HEK293 (cell line): Measurements from ENCODE around the gene ZNF785.
A peak's percentile ranks its signal among the peaks of the same experiment; 100 is the strongest.

Experiments used
- CTCF ChIA-PET: fragments of 350-600 bp; formaldehyde crosslinking; extraction: SDS; loops from one replicate; lab custom pipeline; 2021; ENCODE audit warnings: antibody characterized with exemption; lab: Yijun Ruan, JAX
- POLR2A ChIA-PET: fragments of 300-600 bp; formaldehyde crosslinking; extraction: SDS; loops from one replicate; lab custom pipeline; 2020; ENCODE audit warnings: antibody characterized with exemption, inconsistent platforms; lab: Yijun Ruan, JAX
- H3K27ac ChIP-seq: fragments of 200-500 bp; sonication (Bioruptor generic); 2 replicates; pipeline ENCODE4 v1.5.1; 2014; ENCODE audit warnings: low read depth, low read length, control low read depth, inconsistent platforms; ENCODE audit errors: extremely low read depth
- H3K36me3 ChIP-seq, 2 experiments: fragments of 200-500 bp in 1 of 2; sonication (Bioruptor generic) in 1 of 2; 1 replicate in 1 of 2; 2 replicates in 1 of 2; pipeline ENCODE4 v1.5.1; 2014 to 2017; ENCODE audit warnings: inconsistent platforms in 2 of 2, low read length in 2 of 2; ENCODE audit not compliant: control insufficient read depth in 2 of 2, insufficient read depth in 1 of 2
- H3K4me1 ChIP-seq: fragments of 200-500 bp; sonication (Bioruptor generic); 2 replicates; pipeline ENCODE4 v1.5.1; 2014; ENCODE audit warnings: mild to moderate bottlenecking, low read length, inconsistent platforms; ENCODE audit not compliant: control insufficient read depth, insufficient read depth
- H3K4me3 ChIP-seq: 2 replicates; pipeline ENCODE4 v1.5.1; 2011; ENCODE audit warnings: low read depth, mild to moderate bottlenecking, control low read depth, low read length, moderate library complexity
- H3K9me3 ChIP-seq: fragments of 200-500 bp; sonication (Bioruptor generic); 2 replicates; pipeline ENCODE4 v1.5.1; 2014; ENCODE audit warnings: low read depth, low read length, inconsistent platforms; ENCODE audit not compliant: control insufficient read depth, insufficient read depth
- GLI4 ChIP-seq: fragments of 450-650 bp; formaldehyde crosslinking; IDR thresholded peaks from 2 replicates; pipeline ENCODE4 v1.5.1; 2016; ENCODE audit warnings: missing biosample characterization, missing genetic modification characterization
- GLIS1 ChIP-seq: fragments of 450-650 bp; formaldehyde crosslinking; IDR thresholded peaks from 2 replicates; pipeline ENCODE4 v1.5.1; 2016; ENCODE audit warnings: missing biosample characterization, missing genetic modification characterization
- IKZF3 ChIP-seq: fragments of 450-650 bp; IDR thresholded peaks from 2 replicates; pipeline ENCODE4 v1.5.0; 2018; ENCODE audit warnings: missing biosample characterization, mild to moderate bottlenecking, missing genetic modification characterization, moderate library complexity
- MYNN ChIP-seq: fragments of 450-650 bp; formaldehyde crosslinking; IDR thresholded peaks from 2 replicates; pipeline ENCODE4 v1.5.1; 2016; ENCODE audit warnings: missing biosample characterization, missing genetic modification characterization, borderline replicate concordance
- ZBTB7A ChIP-seq: fragments of 450-650 bp; formaldehyde crosslinking; IDR thresholded peaks from 2 replicates; pipeline ENCODE4 v1.5.1; 2016; ENCODE audit warnings: low read depth, missing biosample characterization, missing genetic modification characterization
- ZFP3 ChIP-seq: fragments of 450-650 bp; formaldehyde crosslinking; IDR thresholded peaks from 2 replicates; pipeline ENCODE4 v1.5.1; 2016; ENCODE audit warnings: low read depth, missing biosample characterization, missing genetic modification characterization
- ZNF114 ChIP-seq: fragments of 450-650 bp; formaldehyde crosslinking; IDR thresholded peaks from 2 replicates; pipeline ENCODE4 v1.5.0; 2017; ENCODE audit warnings: missing biosample characterization, missing genetic modification characterization
- ZNF132 ChIP-seq: fragments of 450-650 bp; formaldehyde crosslinking; IDR thresholded peaks from 2 replicates; pipeline ENCODE4 v1.5.1; 2017; ENCODE audit warnings: missing biosample characterization, missing genetic modification characterization, borderline replicate concordance
- ZNF155 ChIP-seq: fragments of 450-650 bp; formaldehyde crosslinking; IDR thresholded peaks from 2 replicates; pipeline ENCODE4 v1.5.1; 2016; ENCODE audit warnings: missing biosample characterization, missing genetic modification characterization
- ZNF16 ChIP-seq: fragments of 450-650 bp; formaldehyde crosslinking; IDR thresholded peaks from 2 replicates; pipeline ENCODE4 v1.5.1; 2016; ENCODE audit warnings: low read depth, missing biosample characterization, missing genetic modification characterization
- ZNF214 ChIP-seq: fragments of 450-650 bp; formaldehyde crosslinking; IDR thresholded peaks from 2 replicates; pipeline ENCODE4 v1.5.1; 2017; ENCODE audit warnings: missing biosample characterization, mild to moderate bottlenecking, missing genetic modification characterization, borderline replicate concordance
- ZNF266 ChIP-seq: fragments of 450-650 bp; formaldehyde crosslinking; IDR thresholded peaks from 2 replicates; pipeline ENCODE4 v1.5.1; 2016; ENCODE audit warnings: missing biosample characterization, missing genetic modification characterization, low read depth
- ZNF366 ChIP-seq: fragments of 450-650 bp; formaldehyde crosslinking; conservative IDR thresholded peaks from 2 replicates; pipeline ENCODE4 v1.5.1; 2016; ENCODE audit warnings: missing biosample characterization, missing genetic modification characterization
- ZNF391 ChIP-seq: fragments of 450-650 bp; formaldehyde crosslinking; IDR thresholded peaks from 2 replicates; pipeline ENCODE4 v1.5.1; 2016; ENCODE audit warnings: low read depth, missing biosample characterization, missing genetic modification characterization, borderline replicate concordance
- ZNF658 ChIP-seq: fragments of 450-650 bp; formaldehyde crosslinking; IDR thresholded peaks from 2 replicates; pipeline ENCODE4; 2016; ENCODE audit warnings: missing biosample characterization, missing genetic modification characterization
- ZNF664 ChIP-seq: fragments of 450-650 bp; formaldehyde crosslinking; IDR thresholded peaks from 2 replicates; pipeline ENCODE4 v1.5.1; 2016; ENCODE audit warnings: missing biosample characterization, missing genetic modification characterization
- ZXDB ChIP-seq: fragments of 450-650 bp; formaldehyde crosslinking; IDR thresholded peaks from 2 replicates; pipeline ENCODE4 v1.5.1; 2016; ENCODE audit warnings: missing biosample characterization, missing genetic modification characterization
- TF ChIP-seq, protein P1 (sequence below): fragments of 450-650 bp; formaldehyde crosslinking; IDR thresholded peaks from 2 replicates; pipeline ENCODE4 v1.5.1; 2016; ENCODE audit warnings: missing biosample characterization, missing genetic modification characterization
- TF ChIP-seq, protein P2 (sequence below): fragments of 450-650 bp; formaldehyde crosslinking; IDR thresholded peaks from 2 replicates; pipeline ENCODE4 v1.5.1; 2016; ENCODE audit warnings: missing biosample characterization, missing genetic modification characterization
- TF ChIP-seq, protein P3 (sequence below): fragments of 450-650 bp; formaldehyde crosslinking; optimal IDR thresholded peaks from 2 replicates; pipeline ENCODE3; 2016; ENCODE audit warnings: missing biosample characterization, mild to moderate bottlenecking, missing genetic modification characterization
- TF ChIP-seq, protein P4 (sequence below): fragments of 450-650 bp; formaldehyde crosslinking; IDR thresholded peaks from 2 replicates; pipeline ENCODE4 v1.5.1; 2017; ENCODE audit warnings: missing biosample characterization, mild to moderate bottlenecking, missing genetic modification characterization, moderate library complexity

The ZNF785 gene

DNA sequence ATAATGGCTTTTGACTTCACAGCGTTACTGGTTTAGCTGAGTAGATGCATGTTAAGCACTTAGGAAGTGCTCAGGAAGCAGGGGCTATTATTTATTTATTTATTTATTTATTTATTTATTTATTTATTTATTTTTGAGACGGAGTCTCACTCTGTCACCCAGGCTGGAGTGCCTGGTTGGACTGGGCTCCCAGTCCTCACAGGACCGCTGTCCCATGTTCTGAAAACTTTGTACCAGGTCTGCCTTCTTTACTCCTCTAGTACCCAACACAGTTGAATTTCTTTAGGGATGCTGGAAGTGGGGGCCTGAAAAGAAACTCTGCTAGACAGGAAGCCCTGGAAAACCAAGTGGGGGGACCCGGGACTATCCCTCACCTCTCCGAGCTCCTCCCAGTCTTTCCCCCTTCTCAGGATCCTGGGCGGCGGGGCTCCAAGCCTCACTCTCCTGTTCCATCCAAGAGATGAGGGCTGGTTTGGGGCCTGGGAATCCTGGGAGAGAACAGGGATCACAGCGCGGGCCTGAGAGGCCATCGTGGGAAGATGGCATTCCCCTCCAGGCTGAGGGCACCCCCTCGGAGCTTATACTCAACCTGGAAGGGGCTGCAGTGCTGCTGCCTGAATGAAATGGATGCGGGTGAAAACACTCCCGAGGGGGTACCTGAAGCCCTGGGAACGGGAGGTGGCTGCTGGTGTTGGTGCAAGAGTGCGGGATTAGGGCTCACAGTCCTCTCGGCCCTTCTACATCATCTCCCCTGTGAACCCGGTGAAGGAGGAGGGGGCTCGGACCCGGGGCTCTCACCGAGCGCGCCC lies 14.7 kb downstream of the ZNF785 start (continued):
- TF ChIP-seq ZNF658 (tag by site-specific recombination) = no peak
- no peak for TF ChIP-seq ZNF132 (tag by site-specific recombination)
- peak; percentile 31; the same call in 1 of the 2 replicates for TF ChIP-seq ZNF214 (tag by site-specific recombination)
- peak; percentile 68; the same call in 1 of the 2 replicates for TF ChIP-seq ZFP3
- peak; percentile 23; the same call in 1 of the 2 replicates for TF ChIP-seq GLIS1 (tag by site-specific recombination)
- TF ChIP-seq ZNF155 (tag by site-specific recombination) = 0 out of 2 replicates have a peak, but pooled peaks have one; percentile 82
- TF ChIP-seq MYNN (tag by site-specific recombination) = peak; percentile 77; the same call in 1 of the 2 replicates
- no peak for TF ChIP-seq ZNF16 (tag by site-specific recombination)
- TF ChIP-seq, protein P1, sequence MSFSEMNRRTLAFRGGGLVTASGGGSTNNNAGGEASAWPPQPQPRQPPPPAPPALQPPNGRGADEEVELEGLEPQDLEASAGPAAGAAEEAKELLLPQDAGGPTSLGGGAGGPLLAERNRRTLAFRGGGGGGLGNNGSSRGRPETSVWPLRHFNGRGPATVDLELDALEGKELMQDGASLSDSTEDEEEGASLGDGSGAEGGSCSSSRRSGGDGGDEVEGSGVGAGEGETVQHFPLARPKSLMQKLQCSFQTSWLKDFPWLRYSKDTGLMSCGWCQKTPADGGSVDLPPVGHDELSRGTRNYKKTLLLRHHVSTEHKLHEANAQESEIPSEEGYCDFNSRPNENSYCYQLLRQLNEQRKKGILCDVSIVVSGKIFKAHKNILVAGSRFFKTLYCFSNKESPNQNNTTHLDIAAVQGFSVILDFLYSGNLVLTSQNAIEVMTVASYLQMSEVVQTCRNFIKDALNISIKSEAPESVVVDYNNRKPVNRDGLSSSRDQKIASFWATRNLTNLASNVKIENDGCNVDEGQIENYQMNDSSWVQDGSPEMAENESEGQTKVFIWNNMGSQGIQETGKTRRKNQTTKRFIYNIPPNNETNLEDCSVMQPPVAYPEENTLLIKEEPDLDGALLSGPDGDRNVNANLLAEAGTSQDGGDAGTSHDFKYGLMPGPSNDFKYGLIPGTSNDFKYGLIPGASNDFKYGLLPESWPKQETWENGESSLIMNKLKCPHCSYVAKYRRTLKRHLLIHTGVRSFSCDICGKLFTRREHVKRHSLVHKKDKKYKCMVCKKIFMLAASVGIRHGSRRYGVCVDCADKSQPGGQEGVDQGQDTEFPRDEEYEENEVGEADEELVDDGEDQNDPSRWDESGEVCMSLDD (tag by site-specific recombination) = no peak
- no peak for TF ChIP-seq ZNF391 (tag by site-specific recombination)
- TF ChIP-seq, protein P2, sequence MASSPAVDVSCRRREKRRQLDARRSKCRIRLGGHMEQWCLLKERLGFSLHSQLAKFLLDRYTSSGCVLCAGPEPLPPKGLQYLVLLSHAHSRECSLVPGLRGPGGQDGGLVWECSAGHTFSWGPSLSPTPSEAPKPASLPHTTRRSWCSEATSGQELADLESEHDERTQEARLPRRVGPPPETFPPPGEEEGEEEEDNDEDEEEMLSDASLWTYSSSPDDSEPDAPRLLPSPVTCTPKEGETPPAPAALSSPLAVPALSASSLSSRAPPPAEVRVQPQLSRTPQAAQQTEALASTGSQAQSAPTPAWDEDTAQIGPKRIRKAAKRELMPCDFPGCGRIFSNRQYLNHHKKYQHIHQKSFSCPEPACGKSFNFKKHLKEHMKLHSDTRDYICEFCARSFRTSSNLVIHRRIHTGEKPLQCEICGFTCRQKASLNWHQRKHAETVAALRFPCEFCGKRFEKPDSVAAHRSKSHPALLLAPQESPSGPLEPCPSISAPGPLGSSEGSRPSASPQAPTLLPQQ (tag by site-specific recombination) = no peak
- TF ChIP-seq GLI4 (tag by site-specific recombination) = no peak
- no peak for TF ChIP-seq ZBTB7A (tag by site-specific recombination)
- TF ChIP-seq ZNF266 = peak; percentile 99
- peak; percentile 69 for TF ChIP-seq ZNF366 (tag by site-specific recombination)
- TF ChIP-seq ZXDB = peak; percentile 96
- peak; percentile 98 for TF ChIP-seq ZNF664
- TF ChIP-seq, protein P3, sequence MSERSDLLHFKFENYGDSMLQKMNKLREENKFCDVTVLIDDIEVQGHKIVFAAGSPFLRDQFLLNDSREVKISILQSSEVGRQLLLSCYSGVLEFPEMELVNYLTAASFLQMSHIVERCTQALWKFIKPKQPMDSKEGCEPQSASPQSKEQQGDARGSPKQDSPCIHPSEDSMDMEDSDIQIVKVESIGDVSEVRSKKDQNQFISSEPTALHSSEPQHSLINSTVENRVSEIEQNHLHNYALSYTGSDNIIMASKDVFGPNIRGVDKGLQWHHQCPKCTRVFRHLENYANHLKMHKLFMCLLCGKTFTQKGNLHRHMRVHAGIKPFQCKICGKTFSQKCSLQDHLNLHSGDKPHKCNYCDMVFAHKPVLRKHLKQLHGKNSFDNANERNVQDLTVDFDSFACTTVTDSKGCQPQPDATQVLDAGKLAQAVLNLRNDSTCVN = no peak

DNA sequence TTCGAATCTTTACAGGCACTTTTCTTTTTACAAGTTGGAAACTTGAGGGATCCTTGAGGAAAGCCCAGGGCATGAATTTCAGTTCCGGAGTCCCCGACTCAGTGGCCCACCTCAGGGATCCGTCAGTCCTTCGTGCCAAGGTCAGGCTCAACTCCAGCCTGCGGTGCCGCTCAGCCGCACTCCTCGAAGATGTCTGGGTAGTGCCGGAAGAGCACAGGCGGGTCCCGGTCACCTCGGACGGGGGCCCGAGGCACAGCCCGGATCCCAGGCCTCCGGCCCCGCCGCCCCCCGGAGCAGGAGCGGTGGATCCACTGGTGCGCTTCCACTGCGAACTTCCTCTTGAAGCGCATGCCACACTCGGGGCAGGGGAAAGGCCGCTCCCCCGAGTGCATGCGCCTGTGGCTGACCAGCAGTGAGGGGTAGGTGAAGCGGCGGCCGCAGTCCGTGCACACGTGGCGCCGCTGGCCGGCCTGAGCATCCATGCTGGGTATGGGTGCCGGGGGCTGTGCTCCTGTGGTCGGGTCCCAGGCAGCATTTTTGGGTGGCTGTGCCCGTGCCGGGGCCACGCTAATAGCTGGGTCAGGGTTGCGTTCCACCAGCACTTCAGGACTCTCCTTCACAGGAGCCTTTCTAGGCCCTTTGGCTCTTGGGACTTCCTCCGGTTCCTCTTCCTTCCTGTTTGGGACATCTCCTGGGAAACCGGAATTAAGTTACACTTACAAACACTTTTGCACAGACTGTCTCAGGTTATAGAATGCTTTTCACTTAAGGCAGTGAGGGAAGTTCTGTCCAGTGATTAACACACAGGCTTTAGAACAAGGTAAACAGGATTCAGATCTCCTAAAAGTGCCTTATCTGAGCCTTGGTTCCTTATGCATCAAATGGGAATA lies 15.5 kb downstream of the ZNF785 start:
- CTCF ChIA-PET = interaction anchor here (1.2 kb wide), 1 partner anchor 15 kb away, joined by 3 read pairs; no protein-coding TSS in a partner anchor
- POLR2A ChIA-PET = interaction anchor here (0.9 to 2.8 kb wide), 8 partner anchors 10 to 153 kb away, joined by 4 to 69 read pairs (median 12); partner anchors contain the start of genes DCTPP1, ZNF689, ZNF747 and ZNF764

More for the DNA sequence above, 15.5 kb downstream of the ZNF785 start:
- TF ChIP-seq, protein P4, sequence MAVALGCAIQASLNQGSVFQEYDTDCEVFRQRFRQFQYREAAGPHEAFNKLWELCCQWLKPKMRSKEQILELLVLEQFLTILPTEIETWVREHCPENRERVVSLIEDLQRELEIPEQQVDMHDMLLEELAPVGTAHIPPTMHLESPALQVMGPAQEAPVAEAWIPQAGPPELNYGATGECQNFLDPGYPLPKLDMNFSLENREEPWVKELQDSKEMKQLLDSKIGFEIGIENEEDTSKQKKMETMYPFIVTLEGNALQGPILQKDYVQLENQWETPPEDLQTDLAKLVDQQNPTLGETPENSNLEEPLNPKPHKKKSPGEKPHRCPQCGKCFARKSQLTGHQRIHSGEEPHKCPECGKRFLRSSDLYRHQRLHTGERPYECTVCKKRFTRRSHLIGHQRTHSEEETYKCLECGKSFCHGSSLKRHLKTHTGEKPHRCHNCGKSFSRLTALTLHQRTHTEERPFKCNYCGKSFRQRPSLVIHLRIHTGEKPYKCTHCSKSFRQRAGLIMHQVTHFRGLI (tag by site-specific recombination) = no peak
- TF ChIP-seq ZNF114 (tag by site-specific recombination) = no peak
- TF ChIP-seq IKZF3 (tag by site-specific recombination) = peak; percentile 6; the same call in 1 of the 2 replicates
- H3K4me1 ChIP-seq = peaks cover 3% of the 10 kb centered on the region; the same call in 1 of the 2 replicates
- H3K36me3 ChIP-seq = no peaks in the 10 kb centered on the region
- no peaks in the 10 kb centered on the region for H3K9me3 ChIP-seq
- H3K27ac ChIP-seq = no peak overlapping the region
- H3K4me3 ChIP-seq = no peak overlapping the region
